ENCODE measurements around the gene UBR3. TPM values are rescaled to one million over a fixed set of nuclear protein-coding genes. Genes with fewer than 3 reads are reported as not detected.
A peak's percentile ranks its signal among the peaks of the same experiment; 100 is the strongest.

The UBR3 gene, protein sequence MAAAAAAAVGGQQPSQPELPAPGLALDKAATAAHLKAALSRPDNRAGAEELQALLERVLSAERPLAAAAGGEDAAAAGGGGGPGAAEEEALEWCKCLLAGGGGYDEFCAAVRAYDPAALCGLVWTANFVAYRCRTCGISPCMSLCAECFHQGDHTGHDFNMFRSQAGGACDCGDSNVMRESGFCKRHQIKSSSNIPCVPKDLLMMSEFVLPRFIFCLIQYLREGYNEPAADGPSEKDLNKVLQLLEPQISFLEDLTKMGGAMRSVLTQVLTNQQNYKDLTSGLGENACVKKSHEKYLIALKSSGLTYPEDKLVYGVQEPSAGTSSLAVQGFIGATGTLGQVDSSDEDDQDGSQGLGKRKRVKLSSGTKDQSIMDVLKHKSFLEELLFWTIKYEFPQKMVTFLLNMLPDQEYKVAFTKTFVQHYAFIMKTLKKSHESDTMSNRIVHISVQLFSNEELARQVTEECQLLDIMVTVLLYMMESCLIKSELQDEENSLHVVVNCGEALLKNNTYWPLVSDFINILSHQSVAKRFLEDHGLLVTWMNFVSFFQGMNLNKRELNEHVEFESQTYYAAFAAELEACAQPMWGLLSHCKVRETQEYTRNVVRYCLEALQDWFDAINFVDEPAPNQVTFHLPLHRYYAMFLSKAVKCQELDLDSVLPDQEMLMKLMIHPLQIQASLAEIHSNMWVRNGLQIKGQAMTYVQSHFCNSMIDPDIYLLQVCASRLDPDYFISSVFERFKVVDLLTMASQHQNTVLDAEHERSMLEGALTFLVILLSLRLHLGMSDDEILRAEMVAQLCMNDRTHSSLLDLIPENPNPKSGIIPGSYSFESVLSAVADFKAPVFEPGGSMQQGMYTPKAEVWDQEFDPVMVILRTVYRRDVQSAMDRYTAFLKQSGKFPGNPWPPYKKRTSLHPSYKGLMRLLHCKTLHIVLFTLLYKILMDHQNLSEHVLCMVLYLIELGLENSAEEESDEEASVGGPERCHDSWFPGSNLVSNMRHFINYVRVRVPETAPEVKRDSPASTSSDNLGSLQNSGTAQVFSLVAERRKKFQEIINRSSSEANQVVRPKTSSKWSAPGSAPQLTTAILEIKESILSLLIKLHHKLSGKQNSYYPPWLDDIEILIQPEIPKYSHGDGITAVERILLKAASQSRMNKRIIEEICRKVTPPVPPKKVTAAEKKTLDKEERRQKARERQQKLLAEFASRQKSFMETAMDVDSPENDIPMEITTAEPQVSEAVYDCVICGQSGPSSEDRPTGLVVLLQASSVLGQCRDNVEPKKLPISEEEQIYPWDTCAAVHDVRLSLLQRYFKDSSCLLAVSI (N-terminal part only)
- 11.6 TPM in 2 replicates for total RNA-seq (2014; rRNA removed; shearing (Covaris generic))
- 21.0 and 26.0 TPM in 2 replicates for total RNA-seq (2022)
- percentile 71 among the genes with signal in this experiment for Bru-seq, nascent RNA
- percentile 64 among the genes with signal in this experiment for BruChase-seq, experiment 1, labeled RNA remaining after a 6-hour chase
- percentile 64 among the genes with signal in this experiment for BruChase-seq, experiment 2, labeled RNA remaining after a 2-hour chase
- long read RNA-seq, full-length matches to known transcripts = 3 of 18 reads
- long read RNA-seq, partial matches to known transcripts = 8 of 18 reads
- long read RNA-seq, other reads (novel, unspliced or antisense) = 7 of 18 reads

DNA sequence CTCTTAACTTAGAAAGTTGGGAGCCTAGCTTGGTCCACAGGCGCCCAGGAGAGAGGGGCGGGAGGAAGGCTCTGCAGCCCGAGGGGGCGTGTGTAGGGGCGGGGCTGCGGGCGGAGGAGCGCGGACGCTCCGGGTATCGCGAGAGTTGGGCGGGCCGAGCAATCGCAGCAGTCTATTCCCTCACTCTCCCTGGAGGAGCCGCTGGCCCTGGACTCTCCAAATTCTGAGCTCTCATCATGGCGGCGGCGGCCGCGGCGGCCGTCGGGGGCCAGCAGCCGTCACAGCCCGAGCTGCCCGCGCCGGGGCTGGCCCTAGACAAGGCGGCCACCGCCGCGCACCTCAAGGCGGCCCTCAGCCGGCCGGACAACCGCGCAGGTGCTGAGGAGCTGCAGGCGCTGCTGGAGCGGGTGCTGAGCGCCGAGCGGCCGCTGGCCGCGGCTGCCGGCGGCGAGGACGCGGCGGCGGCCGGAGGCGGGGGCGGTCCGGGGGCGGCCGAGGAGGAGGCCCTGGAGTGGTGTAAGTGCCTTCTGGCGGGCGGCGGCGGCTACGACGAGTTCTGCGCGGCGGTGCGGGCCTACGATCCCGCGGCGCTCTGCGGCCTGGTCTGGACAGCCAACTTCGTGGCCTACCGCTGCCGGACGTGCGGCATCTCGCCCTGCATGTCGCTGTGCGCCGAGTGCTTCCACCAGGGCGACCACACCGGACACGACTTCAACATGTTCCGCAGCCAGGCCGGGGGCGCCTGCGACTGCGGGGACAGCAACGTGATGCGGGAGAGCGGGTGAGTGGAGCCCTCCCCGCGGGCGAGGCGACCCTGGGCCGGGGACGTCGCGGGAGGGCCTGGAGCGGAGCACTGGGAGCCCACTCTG, at the start of gene UBR3:
TSS of gene UBR3 (plus strand) at position 183 of the 869 bp plus-strand sequence. CDS start at position 237, 54 bp downstream.
- intact Hi-C loops (cut with micrococcal nuclease; ENCODE audit: unreplicated experiment) = no loop called here
- peak; percentile 89 for DNase-seq (ENCODE audit: low spot score)
- peaks cover 5% of the 10 kb centered on the region; the same call in 1 of the 2 replicates for H3K36me3 ChIP-seq (ENCODE audit: insufficient read depth, low read length)
- H3K79me2 ChIP-seq (ENCODE audit: insufficient read depth, low read depth, low read length) = peaks cover 41% of the 10 kb centered on the region
- peak within 1 kb of the TSS; percentile 74 for H3K4me3 ChIP-seq (ENCODE audit: low read depth, low read length, poor library complexity, severe bottlenecking)
- CTCF ChIA-PET (ENCODE audit: unreplicated experiment) = interaction anchor here (0.6 to 1.1 kb wide), 3 partner anchors 25 to 104 kb away, joined by 3 to 4 read pairs (median 3); no protein-coding TSS in a partner anchor
- H3K4me1 ChIP-seq (ENCODE audit: insufficient read depth, low read length, poor library complexity, severe bottlenecking) = peaks cover 32% of the 10 kb centered on the region
- no TSS peak for BruUV-seq (replicated peaks)
- H3K4me2 ChIP-seq (ENCODE audit: low read length) = peak within 1 kb of the TSS; percentile 93
- H3K9me3 ChIP-seq (ENCODE audit: low read length) = no peaks in the 10 kb centered on the region
- H3K27ac ChIP-seq (ENCODE audit: low read depth, low read length, poor library complexity, severe bottlenecking) = no peak within 1 kb of the TSS
- POLR2A ChIA-PET = interaction anchor here (0.6 to 1.5 kb wide), 9 partner anchors 9 to 104 kb away, joined by 3 to 5 read pairs (median 4); no protein-coding TSS in a partner anchor
- H2AFZ ChIP-seq (ENCODE audit: low read length) = peak within 1 kb of the TSS; percentile 90
- H3K9me2 ChIP-seq (ENCODE audit: insufficient read depth, low read length) = no peaks in the 10 kb centered on the region
- 0 out of 2 replicates have a peak, but pooled peaks cover 10% of the 10 kb centered on the region for H4K20me1 ChIP-seq (ENCODE audit: insufficient read depth, low read length)
- TF ChIP-seq EZH2phosphoT487 (IDR thresholded peaks at IDR 0.05; ENCODE audit: borderline replicate concordance, low read depth, low read length) = no peak
- TF ChIP-seq, protein P1, sequence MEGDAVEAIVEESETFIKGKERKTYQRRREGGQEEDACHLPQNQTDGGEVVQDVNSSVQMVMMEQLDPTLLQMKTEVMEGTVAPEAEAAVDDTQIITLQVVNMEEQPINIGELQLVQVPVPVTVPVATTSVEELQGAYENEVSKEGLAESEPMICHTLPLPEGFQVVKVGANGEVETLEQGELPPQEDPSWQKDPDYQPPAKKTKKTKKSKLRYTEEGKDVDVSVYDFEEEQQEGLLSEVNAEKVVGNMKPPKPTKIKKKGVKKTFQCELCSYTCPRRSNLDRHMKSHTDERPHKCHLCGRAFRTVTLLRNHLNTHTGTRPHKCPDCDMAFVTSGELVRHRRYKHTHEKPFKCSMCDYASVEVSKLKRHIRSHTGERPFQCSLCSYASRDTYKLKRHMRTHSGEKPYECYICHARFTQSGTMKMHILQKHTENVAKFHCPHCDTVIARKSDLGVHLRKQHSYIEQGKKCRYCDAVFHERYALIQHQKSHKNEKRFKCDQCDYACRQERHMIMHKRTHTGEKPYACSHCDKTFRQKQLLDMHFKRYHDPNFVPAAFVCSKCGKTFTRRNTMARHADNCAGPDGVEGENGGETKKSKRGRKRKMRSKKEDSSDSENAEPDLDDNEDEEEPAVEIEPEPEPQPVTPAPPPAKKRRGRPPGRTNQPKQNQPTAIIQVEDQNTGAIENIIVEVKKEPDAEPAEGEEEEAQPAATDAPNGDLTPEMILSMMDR (conservative IDR thresholded peaks at IDR 0.05; ENCODE audit: low read length) = no peak

DNA sequence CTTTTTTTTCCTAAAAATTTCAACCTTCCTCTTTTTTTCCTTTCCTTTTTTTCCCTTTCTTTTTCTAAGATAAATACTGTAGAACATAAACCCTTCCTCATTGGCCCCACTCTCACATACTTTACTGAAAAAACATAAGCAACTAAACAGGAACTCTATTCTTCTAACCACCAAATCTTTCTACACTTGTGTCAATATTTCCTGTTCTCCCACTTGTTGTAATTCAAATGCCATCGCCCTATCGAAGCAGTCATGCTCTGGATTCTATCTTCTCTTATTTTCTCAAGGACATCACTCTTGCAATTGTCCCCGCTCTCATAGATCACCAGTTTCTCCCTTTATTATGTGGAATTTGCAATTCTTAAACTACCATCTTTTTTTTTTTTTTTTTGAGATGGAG, 48.8 kb upstream of the UBR3 start:
- no peaks in the 10 kb centered on the region for H3K79me2 ChIP-seq (ENCODE audit: insufficient read depth, low read depth, low read length)
- H3K4me2 ChIP-seq (ENCODE audit: low read length) = no peak overlapping the region
- no peaks in the 10 kb centered on the region for H3K4me1 ChIP-seq (ENCODE audit: insufficient read depth, low read length, poor library complexity, severe bottlenecking)
- intact Hi-C loops (cut with micrococcal nuclease; ENCODE audit: unreplicated experiment) = no loop called here
- H2AFZ ChIP-seq (ENCODE audit: low read length) = no peak overlapping the region
- DNase-seq (ENCODE audit: low spot score) = no peak
- no peaks in the 10 kb centered on the region for H3K9me3 ChIP-seq (ENCODE audit: low read length)
- no peak overlapping the region for H3K27ac ChIP-seq (ENCODE audit: low read depth, low read length, poor library complexity, severe bottlenecking)
- BruUV-seq (replicated peaks) = no TSS peak
- no peaks in the 10 kb centered on the region for H4K20me1 ChIP-seq (ENCODE audit: insufficient read depth, low read length)
- H3K36me3 ChIP-seq (ENCODE audit: insufficient read depth, low read length) = no peaks in the 10 kb centered on the region
- ChIA-PET CTCF (ENCODE audit: unreplicated experiment) (no interaction called here), POLR2A (no interaction called here)
- no peak overlapping the region for H3K4me3 ChIP-seq (ENCODE audit: low read depth, low read length, poor library complexity, severe bottlenecking)
- TF ChIP-seq EZH2phosphoT487 (IDR thresholded peaks at IDR 0.05; ENCODE audit: borderline replicate concordance, low read depth, low read length) = no peak
- TF ChIP-seq, protein P1 (conservative IDR thresholded peaks at IDR 0.05; ENCODE audit: low read length) = no peak
- H3K9me2 ChIP-seq (ENCODE audit: insufficient read depth, low read length) = no peaks in the 10 kb centered on the region

Measured in OCI-LY7 (cell line).